Activated effector memory CD4-positive, alpha-beta T cell treated with anti-CD3 and anti-CD28 coated beads, Interleukin-2, amount 50 U/mL, for 16 hours (primary cell): ENCODE results near the gene EZH2.

Source experiments
- DNase-seq: peaks from one replicate; pipeline ENCODE4 v3.0.0-alpha.2; 2020

Gene EZH2

GRCh38 chr7:148761499-148762278, 122.4 kb downstream of the EZH2 start:
- DNase-seq = no peak
